Prostate gland (tissue), 2 donors: ENCODE results near the gene HERC6.

Source experiments
- POLR2AphosphoS5 ChIP-seq: sonication (generic); formaldehyde crosslinking; IDR thresholded peaks from one replicate; pipeline ENCODE4 v1.6.1; 2017; ENCODE audit warnings: antibody characterized with exemption
- TF ChIP-seq, protein P1 (sequence below), 4 experiments: fragments of 200-600 bp in 2 of 4; fragments of 450-650 bp in 2 of 4; sonication (generic) in 2 of 4; IDR thresholded peaks; 1 replicate in 3 of 4; 2 replicates in 1 of 4; pipeline ENCODE4 v1.5.1; 2016 to 2019; ENCODE audit warnings: antibody characterized with exemption in 4 of 4, mild to moderate bottlenecking in 2 of 4, moderate library complexity in 2 of 4

DNA sequence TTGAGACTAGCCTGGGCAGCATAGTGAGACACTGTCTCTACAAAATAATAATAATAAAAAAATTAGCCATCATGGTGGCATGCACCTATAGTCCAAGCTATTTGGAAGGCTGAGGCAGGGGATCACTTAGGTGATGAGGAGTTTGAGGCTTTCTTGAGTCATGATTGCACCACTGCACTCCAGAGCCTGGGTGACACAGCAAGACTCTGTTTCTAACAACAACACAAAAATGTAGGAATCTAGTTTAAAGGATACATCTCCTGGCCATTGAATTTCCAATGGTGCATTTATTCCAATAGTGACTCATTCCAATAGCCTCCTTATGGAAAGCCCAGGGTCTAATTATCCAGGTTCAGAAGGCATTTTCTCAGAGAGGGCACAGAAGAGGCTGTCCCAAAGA is 21.9 kb upstream of the HERC6 start:
- TF ChIP-seq, protein P1, sequence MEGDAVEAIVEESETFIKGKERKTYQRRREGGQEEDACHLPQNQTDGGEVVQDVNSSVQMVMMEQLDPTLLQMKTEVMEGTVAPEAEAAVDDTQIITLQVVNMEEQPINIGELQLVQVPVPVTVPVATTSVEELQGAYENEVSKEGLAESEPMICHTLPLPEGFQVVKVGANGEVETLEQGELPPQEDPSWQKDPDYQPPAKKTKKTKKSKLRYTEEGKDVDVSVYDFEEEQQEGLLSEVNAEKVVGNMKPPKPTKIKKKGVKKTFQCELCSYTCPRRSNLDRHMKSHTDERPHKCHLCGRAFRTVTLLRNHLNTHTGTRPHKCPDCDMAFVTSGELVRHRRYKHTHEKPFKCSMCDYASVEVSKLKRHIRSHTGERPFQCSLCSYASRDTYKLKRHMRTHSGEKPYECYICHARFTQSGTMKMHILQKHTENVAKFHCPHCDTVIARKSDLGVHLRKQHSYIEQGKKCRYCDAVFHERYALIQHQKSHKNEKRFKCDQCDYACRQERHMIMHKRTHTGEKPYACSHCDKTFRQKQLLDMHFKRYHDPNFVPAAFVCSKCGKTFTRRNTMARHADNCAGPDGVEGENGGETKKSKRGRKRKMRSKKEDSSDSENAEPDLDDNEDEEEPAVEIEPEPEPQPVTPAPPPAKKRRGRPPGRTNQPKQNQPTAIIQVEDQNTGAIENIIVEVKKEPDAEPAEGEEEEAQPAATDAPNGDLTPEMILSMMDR (IDR thresholded peaks at IDR 0.05), result no peak
- no peak for TF ChIP-seq POLR2AphosphoS5
